Fibroblast of lung (primary cell): ENCODE measurements around the gene XRN2. TPM values are rescaled to one million over a fixed set of nuclear protein-coding genes. Genes with fewer than 3 reads are reported as not detected.

Experiments used
- DNase-seq, 2 donors: peaks; one replicate each; pipeline versions ENCODE4 v3.0.0 to v3.0.0-alpha.2; 2010; ENCODE audit warnings: low read depth in 2 of 2
- H2AFZ ChIP-seq: 2 replicates; pipeline ENCODE4 v1.5.1; 2012; ENCODE audit warnings: low read length, control low read depth, inconsistent platforms
- H3K27ac ChIP-seq: 2 replicates; pipeline ENCODE4 v1.5.1; 2011; ENCODE audit warnings: low read length, control low read depth; ENCODE audit not compliant: insufficient read depth
- H3K27me3 ChIP-seq: 2 replicates; pipeline ENCODE4 v1.5.1; 2011; ENCODE audit warnings: mild to moderate bottlenecking, low read length; ENCODE audit not compliant: control insufficient read depth, insufficient read depth
- H3K36me3 ChIP-seq: 2 replicates; pipeline ENCODE4 v1.5.1; 2011; ENCODE audit warnings: low read length; ENCODE audit not compliant: control insufficient read depth, insufficient read depth
- H3K4me1 ChIP-seq: 2 replicates; pipeline ENCODE4 v1.5.1; 2011; ENCODE audit warnings: low read length; ENCODE audit not compliant: control insufficient read depth, insufficient read depth; ENCODE audit errors: extremely low read depth
- H3K4me2 ChIP-seq: 2 replicates; pipeline ENCODE4 v1.5.1; 2011; ENCODE audit warnings: low read length, control low read depth; ENCODE audit not compliant: insufficient read depth; ENCODE audit errors: extremely low read depth
- H3K4me3 ChIP-seq, 4 experiments: fragments of 200-600 bp in 1 of 4; sonication (generic) in 1 of 4; replicated peaks in 1 of 4; 2 replicates each; pipeline ENCODE4 v1.5.1; 2011 to 2016; ENCODE audit warnings: low read length in 4 of 4, low read depth in 3 of 4, mild to moderate bottlenecking in 3 of 4, control low read depth in 2 of 4, inconsistent platforms in 1 of 4, mixed read lengths in 1 of 4; ENCODE audit not compliant: insufficient read depth in 1 of 4; ENCODE audit errors: control extremely low read depth in 1 of 4
- H3K79me2 ChIP-seq: 2 replicates; pipeline ENCODE4 v1.5.1; 2012; ENCODE audit warnings: mild to moderate bottlenecking, low read length, inconsistent platforms; ENCODE audit not compliant: control insufficient read depth, insufficient read depth
- H3K9ac ChIP-seq: 2 replicates; pipeline ENCODE4 v1.5.1; 2011; ENCODE audit warnings: mild to moderate bottlenecking, low read length, control low read depth; ENCODE audit not compliant: insufficient read depth
- H3K9me3 ChIP-seq: 2 replicates; pipeline ENCODE4 v1.5.1; 2012; ENCODE audit warnings: low read depth, low read length; ENCODE audit not compliant: control insufficient read depth, insufficient read depth
- H4K20me1 ChIP-seq: 2 replicates; pipeline ENCODE4 v1.5.1; 2011; ENCODE audit warnings: low read length; ENCODE audit not compliant: control insufficient read depth, insufficient read depth; ENCODE audit errors: extremely low read depth
- EZH2 ChIP-seq: IDR thresholded peaks from 2 replicates; pipeline ENCODE4 v1.5.1; 2012; ENCODE audit warnings: low read length, control low read depth, mild to moderate bottlenecking; ENCODE audit errors: missing control alignments
- polyA plus RNA-seq, 2 donors: library from polyadenylated mRNA; depleted of rRNA in 1 of 2; stranded (reverse) in 1 of 2; unstranded in 1 of 2; fragments of >200 nt; gene quantifications; 2 replicates each; pipeline ENCODE4 v1.2.1, GENCODE V29; 2011 to 2012; ENCODE audit warnings: missing spikeins in 1 of 2
- total RNA-seq: library from RNA; depleted of rRNA; stranded (reverse); fragments of >200 nt; gene quantifications from 2 replicates; pipeline ENCODE4 v1.2.1, GENCODE V29; 2014
- TF ChIP-seq, protein P1 (sequence below), 2 donors: IDR thresholded peaks in 1 of 2; conservative IDR thresholded peaks in 1 of 2; 1 replicate in 1 of 2; 2 replicates in 1 of 2; pipeline ENCODE4 v1.5.1; 2011 to 2012; ENCODE audit warnings: low read length in 2 of 2, control low read depth in 1 of 2, inconsistent platforms in 1 of 2, low read depth in 1 of 2, mild to moderate bottlenecking in 1 of 2

Gene XRN2
- total and polyA plus RNA-seq, 2 donors (not counting 1 experiment from before 2014, with no cell fraction given) = 99.3 to 99.6 TPM

DNA sequence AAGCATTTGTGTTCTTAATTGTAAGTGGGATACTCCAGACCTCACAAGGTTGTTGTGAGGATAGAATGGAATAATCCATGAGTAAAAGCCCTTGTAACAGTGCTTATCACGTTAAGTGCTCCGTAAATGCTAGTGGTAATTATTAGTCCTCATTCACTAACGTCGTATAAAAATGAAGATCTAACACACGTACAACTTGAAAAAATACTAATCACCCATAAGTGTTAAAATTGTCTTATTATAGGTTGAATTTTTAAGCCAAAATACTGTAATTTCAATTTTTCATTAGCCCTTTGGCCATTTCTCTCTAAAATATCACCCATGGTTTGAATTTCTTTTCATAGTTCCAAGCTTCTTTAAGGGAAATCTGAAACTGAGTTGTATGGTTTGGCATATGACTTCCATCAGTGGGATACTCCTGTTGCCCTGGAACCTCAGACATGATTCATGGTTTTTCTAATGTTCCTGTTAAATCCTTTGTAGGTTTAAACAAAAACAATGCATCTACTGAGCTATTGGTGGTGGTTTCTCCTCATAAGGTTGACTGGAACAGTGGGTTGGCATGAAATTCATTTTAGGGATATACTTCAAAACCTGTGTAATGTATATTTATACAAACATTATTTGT, 19.1 kb downstream of the XRN2 start:
- Histone ChIP-seq H2AFZ (no peak overlapping the region), H3K9me3 (no peaks in the 10 kb centered on the region), H3K79me2 (peaks cover 98% of the 10 kb centered on the region), H3K4me2 (no peak overlapping the region), H3K36me3 (no peaks in the 10 kb centered on the region), H3K9ac (no peak overlapping the region), H4K20me1 (no peaks in the 10 kb centered on the region), H3K4me3 (no peak overlapping the region), H3K27me3 (no peaks in the 10 kb centered on the region), H3K27ac (no peak overlapping the region), H3K4me1 (peaks cover 2% of the 10 kb centered on the region)
- no peak for TF ChIP-seq EZH2
- TF ChIP-seq, protein P1, sequence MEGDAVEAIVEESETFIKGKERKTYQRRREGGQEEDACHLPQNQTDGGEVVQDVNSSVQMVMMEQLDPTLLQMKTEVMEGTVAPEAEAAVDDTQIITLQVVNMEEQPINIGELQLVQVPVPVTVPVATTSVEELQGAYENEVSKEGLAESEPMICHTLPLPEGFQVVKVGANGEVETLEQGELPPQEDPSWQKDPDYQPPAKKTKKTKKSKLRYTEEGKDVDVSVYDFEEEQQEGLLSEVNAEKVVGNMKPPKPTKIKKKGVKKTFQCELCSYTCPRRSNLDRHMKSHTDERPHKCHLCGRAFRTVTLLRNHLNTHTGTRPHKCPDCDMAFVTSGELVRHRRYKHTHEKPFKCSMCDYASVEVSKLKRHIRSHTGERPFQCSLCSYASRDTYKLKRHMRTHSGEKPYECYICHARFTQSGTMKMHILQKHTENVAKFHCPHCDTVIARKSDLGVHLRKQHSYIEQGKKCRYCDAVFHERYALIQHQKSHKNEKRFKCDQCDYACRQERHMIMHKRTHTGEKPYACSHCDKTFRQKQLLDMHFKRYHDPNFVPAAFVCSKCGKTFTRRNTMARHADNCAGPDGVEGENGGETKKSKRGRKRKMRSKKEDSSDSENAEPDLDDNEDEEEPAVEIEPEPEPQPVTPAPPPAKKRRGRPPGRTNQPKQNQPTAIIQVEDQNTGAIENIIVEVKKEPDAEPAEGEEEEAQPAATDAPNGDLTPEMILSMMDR (conservative IDR thresholded peaks at IDR 0.05 in 1 of 2, IDR thresholded peaks at IDR 0.05 in 1 of 2; ENCODE audit: low read depth in 1 of 2, low read length in 2 of 2) = no peak
- DNase-seq = peak; percentile 24 to 35

DNA sequence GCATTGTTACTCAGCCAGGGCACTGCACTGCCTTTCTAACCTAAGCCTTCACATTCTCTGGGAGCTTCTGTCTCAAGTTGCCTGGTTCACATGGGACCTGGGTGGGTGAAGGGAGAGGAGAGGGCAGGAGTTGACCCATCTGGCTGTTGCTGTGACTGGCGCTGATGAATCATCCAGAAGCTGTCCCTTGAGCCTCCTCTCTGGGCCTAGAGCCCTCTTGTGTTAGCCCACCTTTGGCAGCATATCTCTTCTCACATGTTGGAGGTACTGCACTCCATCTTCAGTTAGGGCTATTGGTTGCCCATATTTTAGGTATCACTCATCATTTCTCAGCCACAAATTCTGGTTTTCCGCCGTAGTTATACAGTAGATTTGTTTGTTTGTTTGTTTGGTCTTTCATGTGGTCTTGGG, 19.8 kb downstream of the XRN2 start:
- no peaks in the 10 kb centered on the region for H3K9me3 ChIP-seq
- TF ChIP-seq, protein P1 (conservative IDR thresholded peaks at IDR 0.05 in 1 of 2, IDR thresholded peaks at IDR 0.05 in 1 of 2; ENCODE audit: low read depth in 1 of 2, low read length in 2 of 2) = no peak
- TF ChIP-seq EZH2 = no peak
- no peak for DNase-seq

DNA sequence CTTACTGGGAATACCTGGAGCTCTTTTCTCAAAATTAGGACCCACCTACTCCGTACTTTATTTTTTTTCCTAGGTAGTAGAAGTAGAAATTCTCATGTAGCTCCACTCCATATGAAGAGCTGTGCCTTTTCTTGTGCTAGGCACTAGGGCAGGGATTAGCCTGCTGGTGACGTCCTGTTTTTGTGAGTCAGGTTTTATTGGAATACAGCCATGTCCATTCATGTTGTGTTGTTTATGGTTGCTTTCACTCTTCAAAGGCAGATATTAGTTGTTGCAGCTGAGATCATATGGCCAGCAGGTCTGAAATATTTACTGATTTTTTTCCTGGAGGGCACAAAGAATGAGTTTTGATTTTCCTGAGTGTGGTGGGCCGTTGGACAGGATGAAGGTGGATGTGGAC, 20.5 kb downstream of the XRN2 start:
- Histone ChIP-seq H3K4me1 (peaks cover 2% of the 10 kb centered on the region), H3K9me3 (no peaks in the 10 kb centered on the region), H3K36me3 (no peaks in the 10 kb centered on the region), H4K20me1 (no peaks in the 10 kb centered on the region), H2AFZ (no peak overlapping the region), H3K4me2 (peak overlapping the region; percentile 1), H3K27me3 (no peaks in the 10 kb centered on the region), H3K9ac (no peak overlapping the region), H3K4me3 (no peak overlapping the region), H3K27ac (no peak overlapping the region), H3K79me2 (peaks cover 94% of the 10 kb centered on the region)
- peak; percentile 70 to 85 for DNase-seq
- no peak for TF ChIP-seq EZH2
- TF ChIP-seq, protein P1 (conservative IDR thresholded peaks at IDR 0.05 in 1 of 2, IDR thresholded peaks at IDR 0.05 in 1 of 2; ENCODE audit: low read depth in 1 of 2, low read length in 2 of 2) = no peak

More for the DNA sequence above, 19.8 kb downstream of the XRN2 start:
- no peaks in the 10 kb centered on the region for H3K27me3 ChIP-seq
- peaks cover 2% of the 10 kb centered on the region for H3K4me1 ChIP-seq
- no peak overlapping the region for H3K9ac ChIP-seq
- no peak overlapping the region for H3K4me3 ChIP-seq
- H3K79me2 ChIP-seq = peaks cover 96% of the 10 kb centered on the region
- H2AFZ ChIP-seq = no peak overlapping the region
- H4K20me1 ChIP-seq = no peaks in the 10 kb centered on the region
- no peaks in the 10 kb centered on the region for H3K36me3 ChIP-seq
- H3K27ac ChIP-seq = no peak overlapping the region
- H3K4me2 ChIP-seq = no peak overlapping the region
